ENCODE measurements around the gene CMAS. TPM values are rescaled to one million over a fixed set of nuclear protein-coding genes. Genes with fewer than 3 reads are reported as not detected.

Gene CMAS
- total RNA-seq, 1 experiment from 2014 or later: 69.0 TPM

- Mint-ChIP-seq H3K27me3 (ENCODE audit: low read depth) (no peaks in the 10 kb centered on the region), H3K9me3 (peaks cover 12% of the 10 kb centered on the region), H3K4me1 (no peaks in the 10 kb centered on the region), H3K36me3 (no peaks in the 10 kb centered on the region), H3K27ac (no peak overlapping the region), H3K4me3 (no peak overlapping the region)
- POLR2A ChIA-PET: no interaction called here
- no peak for TF ChIP-seq ATF6 (CRISPR knock-in tag; IDR thresholded peaks at IDR 0.05)
- no peak for TF ChIP-seq CDX4 (CRISPR knock-in tag; IDR thresholded peaks at IDR 0.05; ENCODE audit: borderline replicate concordance)
- TF ChIP-seq ATF2 (CRISPR knock-in tag; IDR thresholded peaks at IDR 0.05; ENCODE audit: borderline replicate concordance, low read depth): no peak
- no peak for TF ChIP-seq TEAD4 (CRISPR knock-in tag; IDR thresholded peaks at IDR 0.05)
- TF ChIP-seq, protein P1, sequence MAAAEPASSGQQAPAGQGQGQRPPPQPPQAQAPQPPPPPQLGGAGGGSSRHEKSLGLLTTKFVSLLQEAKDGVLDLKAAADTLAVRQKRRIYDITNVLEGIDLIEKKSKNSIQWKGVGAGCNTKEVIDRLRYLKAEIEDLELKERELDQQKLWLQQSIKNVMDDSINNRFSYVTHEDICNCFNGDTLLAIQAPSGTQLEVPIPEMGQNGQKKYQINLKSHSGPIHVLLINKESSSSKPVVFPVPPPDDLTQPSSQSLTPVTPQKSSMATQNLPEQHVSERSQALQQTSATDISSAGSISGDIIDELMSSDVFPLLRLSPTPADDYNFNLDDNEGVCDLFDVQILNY (CRISPR knock-in tag; IDR thresholded peaks at IDR 0.05): no peak
- TF ChIP-seq ZNF121 (CRISPR knock-in tag; IDR thresholded peaks at IDR 0.05): no peak
- no peak for TF ChIP-seq MYBL2 (CRISPR knock-in tag; IDR thresholded peaks at IDR 0.05)
- no peak for TF ChIP-seq ZNF671 (CRISPR knock-in tag; IDR thresholded peaks at IDR 0.05)
- no peak for TF ChIP-seq PRDM15 (CRISPR knock-in tag; IDR thresholded peaks at IDR 0.05)
- no peak for TF ChIP-seq NFATC4 (CRISPR knock-in tag; IDR thresholded peaks at IDR 0.05)
- TF ChIP-seq, protein P2, sequence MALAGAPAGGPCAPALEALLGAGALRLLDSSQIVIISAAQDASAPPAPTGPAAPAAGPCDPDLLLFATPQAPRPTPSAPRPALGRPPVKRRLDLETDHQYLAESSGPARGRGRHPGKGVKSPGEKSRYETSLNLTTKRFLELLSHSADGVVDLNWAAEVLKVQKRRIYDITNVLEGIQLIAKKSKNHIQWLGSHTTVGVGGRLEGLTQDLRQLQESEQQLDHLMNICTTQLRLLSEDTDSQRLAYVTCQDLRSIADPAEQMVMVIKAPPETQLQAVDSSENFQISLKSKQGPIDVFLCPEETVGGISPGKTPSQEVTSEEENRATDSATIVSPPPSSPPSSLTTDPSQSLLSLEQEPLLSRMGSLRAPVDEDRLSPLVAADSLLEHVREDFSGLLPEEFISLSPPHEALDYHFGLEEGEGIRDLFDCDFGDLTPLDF (CRISPR knock-in tag; IDR thresholded peaks at IDR 0.05): no peak
- TF ChIP-seq, protein P3, sequence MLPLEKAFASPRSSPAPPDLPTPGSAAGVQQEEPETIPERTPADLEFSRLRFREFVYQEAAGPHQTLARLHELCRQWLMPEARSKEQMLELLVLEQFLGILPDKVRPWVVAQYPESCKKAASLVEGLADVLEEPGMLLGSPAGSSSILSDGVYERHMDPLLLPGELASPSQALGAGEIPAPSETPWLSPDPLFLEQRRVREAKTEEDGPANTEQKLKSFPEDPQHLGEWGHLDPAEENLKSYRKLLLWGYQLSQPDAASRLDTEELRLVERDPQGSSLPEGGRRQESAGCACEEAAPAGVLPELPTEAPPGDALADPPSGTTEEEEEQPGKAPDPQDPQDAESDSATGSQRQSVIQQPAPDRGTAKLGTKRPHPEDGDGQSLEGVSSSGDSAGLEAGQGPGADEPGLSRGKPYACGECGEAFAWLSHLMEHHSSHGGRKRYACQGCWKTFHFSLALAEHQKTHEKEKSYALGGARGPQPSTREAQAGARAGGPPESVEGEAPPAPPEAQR (CRISPR knock-in tag; IDR thresholded peaks at IDR 0.05): no peak
- no peak for TF ChIP-seq SMAD3 (CRISPR knock-in tag; IDR thresholded peaks at IDR 0.05; ENCODE audit: borderline replicate concordance)
- TF ChIP-seq ZNF317 (CRISPR knock-in tag; IDR thresholded peaks at IDR 0.05; ENCODE audit: borderline replicate concordance, low read depth): no peak
- TF ChIP-seq, protein P4, sequence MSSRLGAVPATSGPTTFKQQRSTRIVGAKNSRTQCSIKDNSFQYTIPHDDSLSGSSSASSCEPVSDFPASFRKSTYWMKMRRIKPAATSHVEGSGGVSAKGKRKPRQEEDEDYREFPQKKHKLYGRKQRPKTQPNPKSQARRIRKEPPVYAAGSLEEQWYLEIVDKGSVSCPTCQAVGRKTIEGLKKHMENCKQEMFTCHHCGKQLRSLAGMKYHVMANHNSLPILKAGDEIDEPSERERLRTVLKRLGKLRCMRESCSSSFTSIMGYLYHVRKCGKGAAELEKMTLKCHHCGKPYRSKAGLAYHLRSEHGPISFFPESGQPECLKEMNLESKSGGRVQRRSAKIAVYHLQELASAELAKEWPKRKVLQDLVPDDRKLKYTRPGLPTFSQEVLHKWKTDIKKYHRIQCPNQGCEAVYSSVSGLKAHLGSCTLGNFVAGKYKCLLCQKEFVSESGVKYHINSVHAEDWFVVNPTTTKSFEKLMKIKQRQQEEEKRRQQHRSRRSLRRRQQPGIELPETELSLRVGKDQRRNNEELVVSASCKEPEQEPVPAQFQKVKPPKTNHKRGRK (CRISPR knock-in tag; IDR thresholded peaks at IDR 0.05; ENCODE audit: borderline replicate concordance): no peak
- TF ChIP-seq, protein P5, sequence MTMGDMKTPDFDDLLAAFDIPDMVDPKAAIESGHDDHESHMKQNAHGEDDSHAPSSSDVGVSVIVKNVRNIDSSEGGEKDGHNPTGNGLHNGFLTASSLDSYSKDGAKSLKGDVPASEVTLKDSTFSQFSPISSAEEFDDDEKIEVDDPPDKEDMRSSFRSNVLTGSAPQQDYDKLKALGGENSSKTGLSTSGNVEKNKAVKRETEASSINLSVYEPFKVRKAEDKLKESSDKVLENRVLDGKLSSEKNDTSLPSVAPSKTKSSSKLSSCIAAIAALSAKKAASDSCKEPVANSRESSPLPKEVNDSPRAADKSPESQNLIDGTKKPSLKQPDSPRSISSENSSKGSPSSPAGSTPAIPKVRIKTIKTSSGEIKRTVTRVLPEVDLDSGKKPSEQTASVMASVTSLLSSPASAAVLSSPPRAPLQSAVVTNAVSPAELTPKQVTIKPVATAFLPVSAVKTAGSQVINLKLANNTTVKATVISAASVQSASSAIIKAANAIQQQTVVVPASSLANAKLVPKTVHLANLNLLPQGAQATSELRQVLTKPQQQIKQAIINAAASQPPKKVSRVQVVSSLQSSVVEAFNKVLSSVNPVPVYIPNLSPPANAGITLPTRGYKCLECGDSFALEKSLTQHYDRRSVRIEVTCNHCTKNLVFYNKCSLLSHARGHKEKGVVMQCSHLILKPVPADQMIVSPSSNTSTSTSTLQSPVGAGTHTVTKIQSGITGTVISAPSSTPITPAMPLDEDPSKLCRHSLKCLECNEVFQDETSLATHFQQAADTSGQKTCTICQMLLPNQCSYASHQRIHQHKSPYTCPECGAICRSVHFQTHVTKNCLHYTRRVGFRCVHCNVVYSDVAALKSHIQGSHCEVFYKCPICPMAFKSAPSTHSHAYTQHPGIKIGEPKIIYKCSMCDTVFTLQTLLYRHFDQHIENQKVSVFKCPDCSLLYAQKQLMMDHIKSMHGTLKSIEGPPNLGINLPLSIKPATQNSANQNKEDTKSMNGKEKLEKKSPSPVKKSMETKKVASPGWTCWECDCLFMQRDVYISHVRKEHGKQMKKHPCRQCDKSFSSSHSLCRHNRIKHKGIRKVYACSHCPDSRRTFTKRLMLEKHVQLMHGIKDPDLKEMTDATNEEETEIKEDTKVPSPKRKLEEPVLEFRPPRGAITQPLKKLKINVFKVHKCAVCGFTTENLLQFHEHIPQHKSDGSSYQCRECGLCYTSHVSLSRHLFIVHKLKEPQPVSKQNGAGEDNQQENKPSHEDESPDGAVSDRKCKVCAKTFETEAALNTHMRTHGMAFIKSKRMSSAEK (CRISPR knock-in tag; IDR thresholded peaks at IDR 0.05; ENCODE audit: borderline replicate concordance): no peak
- TF ChIP-seq ERG (CRISPR knock-in tag; IDR thresholded peaks at IDR 0.05): no peak
- no peak for TF ChIP-seq PRRX2 (CRISPR knock-in tag; IDR thresholded peaks at IDR 0.05)
- ATAC-seq (no peak), DNase-seq (ENCODE audit: low spot score) (no peak)
- CTCF ChIA-PET: no interaction called here
Observed at GRCh38 chr12:22105542-22105941, 59.5 kb downstream of the CMAS start.

Data from WTC11 (cell line).